OCI-LY3 (cell line): ENCODE measurements around the gene NCL.

Experiments
- H2AFZ ChIP-seq: fragments of 200-600, 300-600 bp; shearing (Covaris generic); 2 replicates; pipeline ENCODE4 v1.6.0; 2014; ENCODE audit warnings: antibody characterized with exemption, low read depth, low read length
- H3K27ac ChIP-seq: fragments of 200-600, 300-600 bp; sonication (generic); 2 replicates; pipeline ENCODE4 v1.5.1; 2014; ENCODE audit warnings: mild to moderate bottlenecking, low read length, moderate library complexity, mixed read lengths
- H3K27me3 ChIP-seq: fragments of 200-600, 300-600 bp; sonication (generic); 2 replicates; pipeline ENCODE4 v1.6.1; 2014; ENCODE audit warnings: low read depth, low read length, mixed read lengths
- H3K36me3 ChIP-seq: fragments of 200-600, 300-600 bp; sonication (generic); replicated peaks from 2 replicates; pipeline ENCODE3; 2014; ENCODE audit warnings: low read depth, low read length, mixed read lengths
- H3K4me1 ChIP-seq: fragments of 300-600, 200-600 bp; sonication (generic); 2 replicates; pipeline ENCODE4 v1.6.1; 2014; ENCODE audit warnings: low read length, mixed read lengths
- H3K4me2 ChIP-seq: fragments of 200-600, 300-600 bp; sonication (generic); 2 replicates; pipeline ENCODE4 v1.6.1; 2014; ENCODE audit warnings: low read length, mixed read lengths
- H3K4me3 ChIP-seq: fragments of 300-600, 200-600 bp; sonication (generic); 2 replicates; pipeline ENCODE4 v1.5.1; 2014; ENCODE audit warnings: antibody characterized with exemption, mild to moderate bottlenecking, low read length, moderate library complexity
- H3K79me2 ChIP-seq: fragments of 300-600, 200-600 bp; shearing (Covaris generic); 2 replicates; pipeline ENCODE4 v1.6.1; 2014; ENCODE audit warnings: mild to moderate bottlenecking, low read length, mixed read lengths
- H3K9ac ChIP-seq: fragments of 300-600, 200-600 bp; shearing (Covaris generic); 2 replicates; pipeline ENCODE4 v1.6.0; 2014; ENCODE audit warnings: mild to moderate bottlenecking, low read length, moderate library complexity
- H3K9me3 ChIP-seq: fragments of 200-600, 300-600 bp; shearing (Covaris generic); 2 replicates; pipeline ENCODE4 v1.6.1; 2014; ENCODE audit warnings: low read length, mixed read lengths; ENCODE audit not compliant: insufficient read depth
- H4K20me1 ChIP-seq: fragments of 200-600, 300-600 bp; sonication (generic); 2 replicates; pipeline ENCODE4 v1.6.1; 2016; ENCODE audit warnings: low read length, mixed read lengths; ENCODE audit not compliant: insufficient read depth
- EZH2phosphoT487 ChIP-seq: fragments of 200-600 bp; shearing (Covaris generic); IDR thresholded peaks from 2 replicates; pipeline ENCODE4 v1.6.1; 2018; ENCODE audit warnings: antibody characterized with exemption, mixed run types, low read depth
- TF ChIP-seq, protein P1 (sequence below): fragments of 200-600, 300-600 bp; sonication (generic); IDR thresholded peaks from 2 replicates; pipeline ENCODE4 v1.5.1; 2014; ENCODE audit warnings: antibody characterized with exemption, low read length, low read depth

The NCL gene

DNA sequence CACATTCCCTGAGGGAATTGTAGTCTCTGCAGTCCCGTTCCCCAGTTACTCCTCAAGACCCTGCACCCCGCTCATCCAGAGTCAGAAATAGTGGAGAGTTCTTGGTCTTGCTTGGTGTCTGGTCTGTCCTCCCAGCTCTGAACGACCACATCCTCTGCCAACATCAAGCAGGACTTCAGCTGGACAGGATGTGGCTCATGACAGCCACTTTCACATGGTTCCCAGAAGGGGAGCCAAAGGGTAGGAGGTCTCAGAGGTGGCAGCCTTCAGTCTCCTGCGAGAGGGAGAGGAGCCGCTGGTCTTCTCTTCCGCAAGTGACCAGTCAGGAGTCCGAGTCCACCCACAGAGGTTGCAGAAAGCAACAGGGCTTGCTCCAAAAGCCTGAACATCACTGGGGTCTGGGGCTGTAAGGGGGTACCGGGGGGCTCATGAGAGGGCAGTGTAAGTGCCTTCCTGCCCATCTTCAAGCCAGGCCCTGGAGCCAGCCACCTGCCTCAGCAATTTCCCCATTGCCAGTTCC is 38.9 kb downstream of the NCL start:
- Histone ChIP-seq H3K27me3 (no peaks in the 10 kb centered on the region), H4K20me1 (no peaks in the 10 kb centered on the region), H3K9ac (no peak overlapping the region), H3K4me3 (no peak overlapping the region), H3K4me2 (no peak overlapping the region), H3K36me3 (no peaks in the 10 kb centered on the region), H3K27ac (no peak overlapping the region), H3K79me2 (no peaks in the 10 kb centered on the region), H3K9me3 (no peaks in the 10 kb centered on the region), H2AFZ (no peak overlapping the region), H3K4me1 (no peaks in the 10 kb centered on the region)
- TF ChIP-seq EZH2phosphoT487: no peak
- TF ChIP-seq, protein P1, sequence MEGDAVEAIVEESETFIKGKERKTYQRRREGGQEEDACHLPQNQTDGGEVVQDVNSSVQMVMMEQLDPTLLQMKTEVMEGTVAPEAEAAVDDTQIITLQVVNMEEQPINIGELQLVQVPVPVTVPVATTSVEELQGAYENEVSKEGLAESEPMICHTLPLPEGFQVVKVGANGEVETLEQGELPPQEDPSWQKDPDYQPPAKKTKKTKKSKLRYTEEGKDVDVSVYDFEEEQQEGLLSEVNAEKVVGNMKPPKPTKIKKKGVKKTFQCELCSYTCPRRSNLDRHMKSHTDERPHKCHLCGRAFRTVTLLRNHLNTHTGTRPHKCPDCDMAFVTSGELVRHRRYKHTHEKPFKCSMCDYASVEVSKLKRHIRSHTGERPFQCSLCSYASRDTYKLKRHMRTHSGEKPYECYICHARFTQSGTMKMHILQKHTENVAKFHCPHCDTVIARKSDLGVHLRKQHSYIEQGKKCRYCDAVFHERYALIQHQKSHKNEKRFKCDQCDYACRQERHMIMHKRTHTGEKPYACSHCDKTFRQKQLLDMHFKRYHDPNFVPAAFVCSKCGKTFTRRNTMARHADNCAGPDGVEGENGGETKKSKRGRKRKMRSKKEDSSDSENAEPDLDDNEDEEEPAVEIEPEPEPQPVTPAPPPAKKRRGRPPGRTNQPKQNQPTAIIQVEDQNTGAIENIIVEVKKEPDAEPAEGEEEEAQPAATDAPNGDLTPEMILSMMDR: no peak

GRCh38 chr2:231423176-231423575 is 41.1 kb downstream of the NCL start:
- H3K79me2 ChIP-seq: no peaks in the 10 kb centered on the region
- no peaks in the 10 kb centered on the region for H3K36me3 ChIP-seq
- H4K20me1 ChIP-seq: no peaks in the 10 kb centered on the region
- H3K4me3 ChIP-seq: no peak overlapping the region
- no peaks in the 10 kb centered on the region for H3K27me3 ChIP-seq
- H3K27ac ChIP-seq: no peak overlapping the region
- no peak overlapping the region for H2AFZ ChIP-seq
- H3K4me1 ChIP-seq: no peaks in the 10 kb centered on the region
- no peaks in the 10 kb centered on the region for H3K9me3 ChIP-seq
- TF ChIP-seq, protein P1: no peak
- TF ChIP-seq EZH2phosphoT487: no peak
- H3K4me2 ChIP-seq: no peak overlapping the region
- no peak overlapping the region for H3K9ac ChIP-seq

GRCh38 chr2:231422056-231422455 is 42.2 kb downstream of the NCL start:
- Histone ChIP-seq H3K4me2 (no peak overlapping the region), H4K20me1 (no peaks in the 10 kb centered on the region), H2AFZ (no peak overlapping the region), H3K9me3 (no peaks in the 10 kb centered on the region), H3K27ac (no peak overlapping the region), H3K36me3 (no peaks in the 10 kb centered on the region), H3K4me1 (no peaks in the 10 kb centered on the region), H3K27me3 (no peaks in the 10 kb centered on the region), H3K9ac (no peak overlapping the region), H3K79me2 (no peaks in the 10 kb centered on the region), H3K4me3 (no peak overlapping the region)
- TF ChIP-seq, protein P1: no peak
- TF ChIP-seq EZH2phosphoT487: no peak

DNA sequence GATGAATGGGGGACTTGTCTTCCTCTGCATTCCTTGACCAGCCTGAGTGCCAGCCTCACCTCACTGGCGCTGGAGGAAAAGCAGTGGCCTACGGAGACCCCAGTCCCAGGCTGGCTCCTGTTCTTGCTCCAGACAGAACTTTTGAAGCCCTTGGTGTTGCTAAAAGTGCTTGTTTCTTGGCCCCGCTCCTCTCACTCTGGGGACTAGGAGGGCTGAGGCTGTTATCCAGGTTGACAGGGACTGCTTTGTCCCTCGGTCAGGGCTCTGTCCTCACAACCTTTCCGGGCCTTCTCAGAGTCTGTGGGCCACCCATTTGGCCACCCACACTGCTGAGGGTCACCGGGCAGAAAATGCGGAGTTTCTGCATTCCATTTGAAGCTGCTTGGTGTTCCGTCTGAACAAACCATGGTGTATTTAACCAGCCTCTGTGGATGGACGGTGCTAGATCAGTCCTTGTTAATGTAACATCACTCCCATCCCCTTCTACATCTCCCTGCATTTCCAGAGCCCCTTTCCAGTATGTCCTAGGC is 43.2 kb downstream of the NCL start:
- no peaks in the 10 kb centered on the region for H3K36me3 ChIP-seq
- H4K20me1 ChIP-seq: no peaks in the 10 kb centered on the region
- no peaks in the 10 kb centered on the region for H3K79me2 ChIP-seq
- no peak overlapping the region for H3K4me2 ChIP-seq
- TF ChIP-seq EZH2phosphoT487: no peak
- no peaks in the 10 kb centered on the region for H3K4me1 ChIP-seq
- H3K9ac ChIP-seq: no peak overlapping the region
- H3K27me3 ChIP-seq: no peaks in the 10 kb centered on the region
- H3K27ac ChIP-seq: no peak overlapping the region
- H3K4me3 ChIP-seq: no peak overlapping the region
- H2AFZ ChIP-seq: no peak overlapping the region
- no peaks in the 10 kb centered on the region for H3K9me3 ChIP-seq
